ENCODE measurements around the gene GGCT. TPM values are rescaled to one million over a fixed set of nuclear protein-coding genes. Genes with fewer than 3 reads are reported as not detected.
"Not testable (repeated sequence)": the region's sequence is repeated elsewhere in the genome, so short reads cannot be mapped to it uniquely, and the experiment has no call there.

The GGCT gene
- polyA plus RNA-seq, 3 donors, result 63.0 to 76.3 (median 63.1) TPM

GRCh38 chr7:30525429-30525828 is 20.8 kb upstream of the GGCT start:
- no peak for DNase-seq

GRCh38 chr7:30524545-30524944 is 19.9 kb upstream of the GGCT start:
- no peak for DNase-seq

GRCh38 chr7:30523466-30523865 is 18.8 kb upstream of the GGCT start:
- no peak for DNase-seq

DNA sequence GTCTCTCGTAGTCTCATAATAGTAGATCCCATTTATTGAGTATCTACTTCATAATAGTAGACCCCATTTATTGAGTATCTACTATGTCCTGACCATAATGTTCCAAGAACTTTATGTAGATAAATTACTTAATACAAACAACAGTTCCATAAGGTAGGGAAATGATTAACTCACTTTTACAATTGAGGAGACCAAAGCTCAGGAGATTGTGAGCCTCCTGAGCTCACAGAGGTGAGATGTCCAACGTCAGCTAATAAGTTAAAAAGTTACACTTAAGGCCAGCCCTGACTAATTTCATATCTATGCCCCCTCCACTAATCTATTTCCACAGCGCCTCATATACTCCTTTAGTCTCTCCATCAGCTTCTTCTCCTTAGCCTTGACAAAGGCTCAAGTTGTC is 17.5 kb upstream of the GGCT start:
- no peak for DNase-seq

GRCh38 chr7:30521532-30521931 is 16.9 kb upstream of the GGCT start:
- DNase-seq, result no peak

GRCh38 chr7:30519122-30519521 is 14.5 kb upstream of the GGCT start:
- no peak for DNase-seq

GRCh38 chr7:30515761-30516160 is 11.1 kb upstream of the GGCT start:
- no peak for DNase-seq

- DNase-seq, result no peak
Measured at GRCh38 chr7:30514776-30515175, 10.1 kb upstream of the GGCT start.

- no peak for DNase-seq
Measured at GRCh38 chr7:30514177-30514576, 9.5 kb upstream of the GGCT start.

DNA sequence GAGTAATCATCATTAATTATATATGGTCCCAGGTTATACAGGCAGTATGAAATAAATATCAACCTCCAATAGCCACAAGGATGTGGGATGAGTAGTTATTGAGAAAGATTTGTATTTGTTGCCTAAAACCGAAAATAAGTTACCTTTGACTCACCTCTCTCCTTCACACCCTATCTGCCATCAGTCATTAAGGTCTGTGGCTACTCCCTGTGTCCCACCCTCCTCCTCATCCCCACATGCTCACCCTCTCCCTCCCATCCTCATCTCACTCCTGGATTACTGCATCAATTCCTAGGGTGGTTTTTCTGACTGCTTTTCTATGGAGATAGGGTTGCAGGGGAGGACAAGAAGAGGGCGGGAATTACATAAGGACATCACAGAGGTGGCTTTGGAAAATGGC is 9.1 kb upstream of the GGCT start:
- no peak for DNase-seq

DNA sequence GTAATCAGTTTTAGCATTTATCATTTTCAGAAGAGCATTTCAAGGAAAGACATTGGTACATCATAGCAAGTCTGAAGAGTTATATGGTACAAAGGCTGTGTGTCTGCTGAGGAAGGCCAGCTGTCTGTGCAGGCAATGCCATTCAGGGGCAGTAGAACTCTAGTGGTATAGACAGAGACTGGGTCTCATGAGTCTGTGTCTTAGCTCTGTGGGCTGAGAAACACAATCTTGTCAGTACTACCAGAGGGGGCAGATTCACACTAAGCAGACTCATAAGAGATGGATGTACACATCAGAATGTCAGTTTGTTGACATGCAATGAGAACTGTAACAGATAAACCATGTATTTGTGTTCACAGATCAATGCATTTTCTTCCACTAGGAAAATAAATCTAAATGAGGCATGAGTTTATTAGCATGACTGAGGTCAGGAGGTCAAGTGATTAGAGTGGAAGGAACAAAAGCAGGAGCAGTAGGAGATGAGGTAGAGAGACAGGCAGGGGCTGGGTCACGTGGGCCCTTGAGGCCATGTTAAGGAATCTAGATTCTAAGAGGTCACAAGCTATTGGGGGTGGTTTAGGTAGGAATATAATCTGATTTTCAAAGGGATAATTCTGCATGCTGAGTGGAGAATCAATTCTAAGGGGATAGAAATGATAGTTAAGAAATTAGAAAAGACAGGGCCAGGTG is 7.5 kb upstream of the GGCT start:
- DNase-seq, result no peak

- DNase-seq, result no peak
Measured at GRCh38 chr7:30511494-30511893, 6.9 kb upstream of the GGCT start.

GRCh38 chr7:30510124-30511075 is 5.8 kb upstream of the GGCT start:
- DNase-seq, result no peak

GRCh38 chr7:30509171-30509857 is 4.7 kb upstream of the GGCT start:
- DNase-seq, result not testable (repeated sequence)

- DNase-seq, result not testable (repeated sequence)
Measured at GRCh38 chr7:30507346-30507900, 2.8 kb upstream of the GGCT start.

GRCh38 chr7:30505174-30505697 is 607 bp upstream of the GGCT start:
- DNase-seq, result no peak

DNA sequence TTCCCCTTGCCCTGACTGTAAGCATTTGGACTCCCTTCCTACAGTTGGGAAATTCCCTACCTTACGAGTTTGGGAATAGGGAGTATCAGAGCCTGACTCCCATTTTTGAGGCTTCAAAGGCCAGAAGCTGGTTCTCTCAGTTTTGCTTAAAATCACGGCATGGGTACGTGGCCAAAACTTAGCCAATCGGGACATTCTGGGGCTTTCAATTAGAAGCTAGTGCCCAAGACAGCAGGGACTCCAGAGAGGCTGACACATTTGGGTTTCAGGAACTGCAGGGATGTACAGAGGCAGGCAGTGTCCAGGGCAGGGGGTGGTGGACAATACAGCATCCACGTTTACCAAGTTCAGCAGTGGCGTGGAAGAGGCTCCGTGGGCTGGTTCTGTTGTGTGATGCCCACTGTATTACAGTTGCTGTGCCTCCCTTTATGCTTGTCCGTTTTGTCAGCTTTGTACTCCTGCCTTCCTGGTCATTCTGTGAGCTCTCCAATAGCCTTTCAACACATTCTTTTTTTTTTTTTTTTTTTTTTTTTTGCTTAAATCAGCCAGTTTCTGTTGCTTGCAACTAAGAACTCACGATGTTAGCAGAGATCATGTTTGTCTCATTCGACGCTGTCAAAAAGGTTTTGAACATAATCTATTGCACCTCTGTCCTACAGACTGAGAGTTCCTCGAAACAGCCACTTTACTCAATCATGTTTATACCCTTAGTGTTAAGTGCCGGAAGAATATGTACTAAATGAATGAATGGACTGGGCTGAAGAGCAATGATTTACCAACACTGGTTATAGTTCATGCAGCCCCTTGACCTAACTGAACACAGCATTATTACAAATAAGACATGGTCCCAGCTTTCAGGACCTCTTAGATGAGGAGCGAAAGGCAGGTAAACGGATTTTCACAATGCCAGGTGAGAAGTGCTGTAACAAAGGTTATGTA is 1.1 kb downstream of the GGCT start:
- DNase-seq, result no peak

GRCh38 chr7:30502470-30503251 is 2.0 kb downstream of the GGCT start:
- DNase-seq, result no peak

GRCh38 chr7:30501264-30501663 is 3.4 kb downstream of the GGCT start:
- DNase-seq, result no peak

- no peak for DNase-seq
Measured at GRCh38 chr7:30493228-30493627, 11.4 kb downstream of the GGCT start.
